K562 (cell line): ENCODE results near the gene PTK6. TPM values are rescaled to one million over a fixed set of nuclear protein-coding genes. Genes with fewer than 3 reads are reported as not detected.

Experiments
- ATAC-seq: fragments of 200-7000 bp; cut with Tn5 transposase; 3 replicates; pipeline ENCODE4 v1.9.1; 2020; ENCODE audit warnings: moderate library complexity
- BruUV-seq: library from RNA; stranded (reverse); fragments of 400-500 nt; replicated peaks from 2 replicates; lab custom pipeline; 2021; lab: Mats Ljungman, UMichigan
- CTCF ChIA-PET: fragments of 300-600 bp; formaldehyde crosslinking; extraction: SDS; loops from one replicate; lab custom pipeline; 2021; ENCODE audit warnings: low intra/inter-chr PET ratio; lab: Yijun Ruan, JAX
- POLR2A ChIA-PET: fragments of 300-600, 350-650 bp; sonication (Branson Sonifier 250); formaldehyde crosslinking; extraction: SDS; loops from one replicate; lab custom pipeline; 2021; ENCODE audit warnings: antibody characterized with exemption, inconsistent platforms; lab: Yijun Ruan, JAX
- DNase-seq, 4 experiments: peaks; one replicate each; pipeline versions ENCODE4 v3.0.0 to v3.0.0-alpha.2; 2011 to 2018; ENCODE audit warnings: low spot score in 3 of 4, mixed read lengths in 3 of 4; ENCODE audit errors: extremely low read depth in 1 of 4
- FAIRE-seq: peaks from 2 replicates; lab custom pipeline; 2011; peaks lifted over from hg19 to GRCh38; lab: Jason Lieb, UNC
- H2AFZ ChIP-seq: 2 replicates; pipeline ENCODE4 v1.6.0; 2011; ENCODE audit warnings: low read depth, low read length, control low read depth, inconsistent platforms
- H3K27ac ChIP-seq: fragments of 200-600 bp; 3 replicates; pipeline ENCODE4 v1.8.0; 2011; ENCODE audit warnings: low read depth, mild to moderate bottlenecking, control low read depth, inconsistent platforms, low read length, moderate library complexity, mixed read lengths; ENCODE audit errors: extremely low read depth
- H3K27me3 ChIP-seq, 2 experiments: fragments of 300-600 bp in 1 of 2; 2 replicates in 1 of 2; 3 replicates in 1 of 2; pipeline versions ENCODE4 v1.6.0 to v1.8.0; 2011; ENCODE audit warnings: inconsistent platforms in 2 of 2, low read length in 2 of 2, mild to moderate bottlenecking in 1 of 2, mixed read lengths in 1 of 2, moderate library complexity in 1 of 2; ENCODE audit not compliant: control insufficient read depth in 2 of 2, insufficient read depth in 2 of 2
- H3K36me3 ChIP-seq: fragments of 300-600 bp; 3 replicates; pipeline ENCODE4 v1.8.0; 2011; ENCODE audit warnings: mild to moderate bottlenecking, low read length, inconsistent platforms; ENCODE audit not compliant: control insufficient read depth, insufficient read depth
- H3K4me1 ChIP-seq, 2 experiments: fragments of 200-600 bp in 1 of 2; replicated peaks in 1 of 2; 2 replicates in 1 of 2; 3 replicates in 1 of 2; pipeline versions ENCODE4 v1.5.1 to v1.8.0; 2011; ENCODE audit warnings: inconsistent platforms in 2 of 2, low read length in 2 of 2, mild to moderate bottlenecking in 1 of 2, mixed read lengths in 1 of 2, moderate library complexity in 1 of 2; ENCODE audit not compliant: control insufficient read depth in 2 of 2, insufficient read depth in 2 of 2
- H3K4me2 ChIP-seq: 2 replicates; pipeline ENCODE4 v1.6.1; 2011; ENCODE audit warnings: low read length, control low read depth, inconsistent platforms, mixed read lengths; ENCODE audit not compliant: insufficient read depth
- H3K4me3 ChIP-seq: fragments of 200-600 bp; sonication (generic), shearing (Covaris generic); 2 replicates; pipeline ENCODE4 v1.5.1; 2016; ENCODE audit warnings: control low read depth, inconsistent platforms
- H3K79me2 ChIP-seq: fragments of 200-600 bp; 3 replicates; pipeline ENCODE4 v1.8.0; 2011; ENCODE audit warnings: low read length, inconsistent platforms; ENCODE audit not compliant: control insufficient read depth, insufficient read depth
- H3K9ac ChIP-seq, 2 experiments: 2 replicates each; pipeline versions ENCODE4 v1.6.0 to v1.6.1; 2011; ENCODE audit warnings: low read depth in 2 of 2, low read length in 2 of 2, control low read depth in 1 of 2, inconsistent platforms in 1 of 2, mild to moderate bottlenecking in 1 of 2, mixed read lengths in 1 of 2; ENCODE audit not compliant: insufficient read depth in 1 of 2
- H3K9me1 ChIP-seq: one replicate; pipeline ENCODE4 v1.6.0; 2011; ENCODE audit warnings: inconsistent platforms, mild to moderate bottlenecking, low read length, moderate library complexity; ENCODE audit not compliant: control insufficient read depth, insufficient read depth
- H3K9me3 ChIP-seq: replicated peaks from 2 replicates; pipeline ENCODE4 v1.5.1; 2011; ENCODE audit warnings: low read depth, low read length, inconsistent platforms; ENCODE audit not compliant: control insufficient read depth, insufficient read depth
- H4K20me1 ChIP-seq: replicated peaks from 2 replicates; pipeline ENCODE4 v1.6.1; 2011; ENCODE audit warnings: low read length, inconsistent platforms, mixed read lengths; ENCODE audit not compliant: control insufficient read depth, insufficient read depth
- CBFB ChIP-seq: sonication (generic); formaldehyde crosslinking; IDR thresholded peaks from 2 replicates; pipeline ENCODE4 v1.4.0; 2020; ENCODE audit warnings: mild to moderate bottlenecking, missing genetic modification reagents
- CTBP1 ChIP-seq: fragments of 450-650 bp; IDR thresholded peaks from 2 replicates; pipeline ENCODE4 v1.6.1; 2016; ENCODE audit warnings: borderline replicate concordance
- MAX ChIP-seq: sonication (generic); formaldehyde crosslinking; IDR thresholded peaks from 2 replicates; pipeline ENCODE4 v1.9.0; 2022; ENCODE audit warnings: mild to moderate bottlenecking, missing genetic modification reagents
- MCM5 ChIP-seq: fragments of 450-650 bp; IDR thresholded peaks from 2 replicates; pipeline ENCODE4 v1.6.1; 2016; ENCODE audit warnings: low read depth
- MTF1 ChIP-seq: fragments of 250-450 bp; sonication (Bioruptor Pico); IDR thresholded peaks from 2 replicates; pipeline ENCODE4 v1.9.0; 2021; ENCODE audit warnings: moderate library complexity, mild to moderate bottlenecking, inconsistent platforms, borderline replicate concordance
- NFXL1 ChIP-seq: fragments of 450-650 bp; formaldehyde crosslinking; IDR thresholded peaks from 2 replicates; pipeline ENCODE4 v1.4.0; 2021; ENCODE audit warnings: mild to moderate bottlenecking
- NKRF ChIP-seq: fragments of 450-650 bp; IDR thresholded peaks from 2 replicates; pipeline ENCODE4 v1.6.1; 2016; ENCODE audit warnings: borderline replicate concordance
- POLR2A ChIP-seq: fragments of 450-650 bp; conservative IDR thresholded peaks from 2 replicates; pipeline ENCODE4 v1.6.1; 2016
- SNAPC5 ChIP-seq: fragments of 250-450 bp; sonication (Bioruptor Pico); IDR thresholded peaks from 2 replicates; pipeline ENCODE4 v1.8.0; 2021; ENCODE audit warnings: moderate library complexity, mild to moderate bottlenecking, inconsistent platforms
- SUPT5H ChIP-seq: fragments of 450-650 bp; IDR thresholded peaks from 2 replicates; pipeline ENCODE4 v1.6.1; 2016
- TSC22D4 ChIP-seq: fragments of 450-650 bp; IDR thresholded peaks from 2 replicates; pipeline ENCODE4 v1.6.1; 2016; ENCODE audit warnings: missing genetic modification characterization, missing biosample characterization, control low read depth
- ZNF766 ChIP-seq: fragments of 200-800 bp; sonication (Bioruptor generic); conservative IDR thresholded peaks from 2 replicates; pipeline ENCODE4 v1.6.1; 2016; ENCODE audit warnings: missing genetic modification characterization, missing compliant biosample characterization
- WGBS: fragments of 100-300 bp; shearing (Covaris generic); methylation state at CpG from one replicate; pipeline ENCODE4 v1.1.6; 2016; ENCODE audit warnings: low coverage, mixed read lengths; ENCODE audit not compliant: insufficient coverage; ENCODE audit errors: missing lambda C conversion rate; 5-methylcytosine and 5-hydroxymethylcytosine counted together
- in situ Hi-C: fragments of 300-500 bp; cut with MboI; formaldehyde crosslinking; loops from 4 replicates; pipeline ENCODE4 v1.15.0; 2018; ENCODE audit warnings: inconsistent platforms, mixed read lengths
- intact Hi-C: fragments of 100-400 bp; cut with micrococcal nuclease; formaldehyde crosslinking; loops from 2 replicates; pipeline ENCODE4 v1.14.2; 2022
- polyA plus RNA-seq, 8 experiments: library from polyadenylated mRNA; depleted of rRNA in 4 of 8; stranded (reverse) in 5 of 8; unstranded in 3 of 8; fragments of >200 nt; fragmentation: Nextera tagmentation in 2 of 8; fragmentation: Illumina TruSeq in 1 of 8; extraction: Ambion mirVana in 2 of 8; extraction: Trizol in 1 of 8; gene quantifications; 2 replicates each; pipeline versions ENCODE4 v1.2.1 to v1.2.3, GENCODE V29; 2011 to 2014; ENCODE audit warnings: inconsistent platforms in 1 of 8, missing spikeins in 1 of 8
- total RNA-seq, 7 experiments: library from RNA; depleted of rRNA in 6 of 7; stranded (reverse); fragments of >200 nt in 6 of 7; fragmentation: Illumina TruSeq in 2 of 7; extraction: Trizol in 2 of 7; gene quantifications; 2 replicates each; pipeline versions ENCODE4 v1.2.1 to v1.2.3, GENCODE V29; 2011 to 2021; ENCODE audit warnings: low replicate concordance in 1 of 7
- TF ChIP-seq, protein P1 (sequence below): sonication (generic); formaldehyde crosslinking; IDR thresholded peaks from 2 replicates; pipeline ENCODE4 v1.8.0; 2022; ENCODE audit warnings: missing genetic modification reagents, mild to moderate bottlenecking, moderate library complexity, borderline replicate concordance
- TF ChIP-seq, protein P2 (sequence below): fragments of 250-450 bp; sonication (Bioruptor Pico); IDR thresholded peaks from 2 replicates; pipeline ENCODE4 v1.8.0; 2021; ENCODE audit warnings: mild to moderate bottlenecking, moderate library complexity

The PTK6 gene
- total and polyA plus RNA-seq, 9 of the 15 experiments (the other 6 are each of a cell fraction or from before 2014, with no cell fraction given): 0.07 TPM; not detected in 8

- TF ChIP-seq MTF1 (CRISPR knock-in tag) (no peak), MCM5 (no peak), CTBP1 (no peak)
- TF ChIP-seq, protein P1, sequence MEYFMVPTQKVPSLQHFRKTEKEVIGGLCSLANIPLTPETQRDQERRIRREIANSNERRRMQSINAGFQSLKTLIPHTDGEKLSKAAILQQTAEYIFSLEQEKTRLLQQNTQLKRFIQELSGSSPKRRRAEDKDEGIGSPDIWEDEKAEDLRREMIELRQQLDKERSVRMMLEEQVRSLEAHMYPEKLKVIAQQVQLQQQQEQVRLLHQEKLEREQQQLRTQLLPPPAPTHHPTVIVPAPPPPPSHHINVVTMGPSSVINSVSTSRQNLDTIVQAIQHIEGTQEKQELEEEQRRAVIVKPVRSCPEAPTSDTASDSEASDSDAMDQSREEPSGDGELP (CRISPR knock-in tag): peak; percentile 10; the same call in 1 of the 2 replicates
These were observed 16.2 kb upstream of the PTK6 start (continued) for GRCh38 chr20:63553251-63553932.

- H3K36me3 ChIP-seq: no peaks in the 10 kb centered on the region
- H4K20me1 ChIP-seq: no peaks in the 10 kb centered on the region
- H3K9ac ChIP-seq: peak overlapping the region; percentile 55 to 70; a peak in 3 of 4 replicates
- 25% methylated on average over 14 of the region's 15 CpGs for WGBS
- peak overlapping the region; percentile 80 for H2AFZ ChIP-seq
- no peaks in the 10 kb centered on the region for H3K9me3 ChIP-seq
- peaks cover 15 to 72% of the 10 kb centered on the region in 2 experiments for H3K4me1 ChIP-seq
- H3K27me3 ChIP-seq: peaks cover 0 to 3% of the 10 kb centered on the region in 2 experiments; a peak in 2 of 5 replicates
- CTCF ChIA-PET: no interaction called here
- ATAC-seq (peak; percentile 68), DNase-seq (peak; percentile 62 to 85 (median 70)), FAIRE-seq (no peak)
- in situ Hi-C loops (no loop called here), intact Hi-C loops (loop anchor here (10.0 kb wide), 1 partner anchor 312 kb away; the partner anchor contains the start of genes ABHD16B and TPD52L2)
- H3K4me2 ChIP-seq: peak overlapping the region; percentile 84
- no peaks in the 10 kb centered on the region for H3K9me1 ChIP-seq
- peak overlapping the region; percentile 76 for H3K4me3 ChIP-seq
- peak overlapping the region; percentile 60 for H3K27ac ChIP-seq
- H3K79me2 ChIP-seq: no peaks in the 10 kb centered on the region
- POLR2A ChIA-PET: interaction anchor here (0.6 to 1.5 kb wide), 8 partner anchors 9 to 331 kb away, joined by 3 to 7 read pairs (median 3); partner anchors contain the start of gene PPDPF
- no TSS peak for BruUV-seq
- TF ChIP-seq SUPT5H: 0 out of 2 replicates have a peak, but pooled peaks have one; percentile 33
- TF ChIP-seq SNAPC5 (CRISPR knock-in tag): no peak
- TF ChIP-seq, protein P2, sequence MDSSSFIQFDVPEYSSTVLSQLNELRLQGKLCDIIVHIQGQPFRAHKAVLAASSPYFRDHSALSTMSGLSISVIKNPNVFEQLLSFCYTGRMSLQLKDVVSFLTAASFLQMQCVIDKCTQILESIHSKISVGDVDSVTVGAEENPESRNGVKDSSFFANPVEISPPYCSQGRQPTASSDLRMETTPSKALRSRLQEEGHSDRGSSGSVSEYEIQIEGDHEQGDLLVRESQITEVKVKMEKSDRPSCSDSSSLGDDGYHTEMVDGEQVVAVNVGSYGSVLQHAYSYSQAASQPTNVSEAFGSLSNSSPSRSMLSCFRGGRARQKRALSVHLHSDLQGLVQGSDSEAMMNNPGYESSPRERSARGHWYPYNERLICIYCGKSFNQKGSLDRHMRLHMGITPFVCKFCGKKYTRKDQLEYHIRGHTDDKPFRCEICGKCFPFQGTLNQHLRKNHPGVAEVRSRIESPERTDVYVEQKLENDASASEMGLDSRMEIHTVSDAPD (CRISPR knock-in tag): no peak
- peak; percentile 43; the same call in 1 of the 2 replicates for TF ChIP-seq MAX (CRISPR knock-in tag)
- no peak for TF ChIP-seq NFXL1 (CRISPR knock-in tag)
- TF ChIP-seq MCM5: no peak
- TF ChIP-seq TSC22D4 (tag): no peak
- TF ChIP-seq NKRF: no peak
- TF ChIP-seq POLR2A: 0 out of 2 replicates have a peak, but pooled peaks have one; percentile 29
- no peak for TF ChIP-seq CBFB (CRISPR knock-in tag)
- TF ChIP-seq ZNF766 (CRISPR knock-in tag): 0 out of 2 replicates have a peak, but pooled peaks have one; percentile 42
These were observed 15.5 kb upstream of the PTK6 start for GRCh38 chr20:63552481-63553249.
